Liver (tissue), 3 donors: ENCODE data around the gene GJA10.

ENCODE experiments used
- GABPA ChIP-seq, 2 donors: IDR thresholded peaks in 1 of 2; conservative IDR thresholded peaks in 1 of 2; 2 replicates each; pipeline ENCODE4 v1.6.1; 2016; ENCODE audit warnings: antibody characterized with exemption in 2 of 2, mild to moderate bottlenecking in 1 of 2, moderate library complexity in 1 of 2
- TF ChIP-seq, protein P1 (sequence below): fragments of 150-350 bp; IDR thresholded peaks from 2 replicates; pipeline ENCODE4 v1.5.1; 2017; ENCODE audit warnings: improper control_type of control experiment, low read depth, low read length; ENCODE audit not compliant: missing input control
- donor health status: healthy.
- donor health status: healthy.

- TF ChIP-seq, protein P1, sequence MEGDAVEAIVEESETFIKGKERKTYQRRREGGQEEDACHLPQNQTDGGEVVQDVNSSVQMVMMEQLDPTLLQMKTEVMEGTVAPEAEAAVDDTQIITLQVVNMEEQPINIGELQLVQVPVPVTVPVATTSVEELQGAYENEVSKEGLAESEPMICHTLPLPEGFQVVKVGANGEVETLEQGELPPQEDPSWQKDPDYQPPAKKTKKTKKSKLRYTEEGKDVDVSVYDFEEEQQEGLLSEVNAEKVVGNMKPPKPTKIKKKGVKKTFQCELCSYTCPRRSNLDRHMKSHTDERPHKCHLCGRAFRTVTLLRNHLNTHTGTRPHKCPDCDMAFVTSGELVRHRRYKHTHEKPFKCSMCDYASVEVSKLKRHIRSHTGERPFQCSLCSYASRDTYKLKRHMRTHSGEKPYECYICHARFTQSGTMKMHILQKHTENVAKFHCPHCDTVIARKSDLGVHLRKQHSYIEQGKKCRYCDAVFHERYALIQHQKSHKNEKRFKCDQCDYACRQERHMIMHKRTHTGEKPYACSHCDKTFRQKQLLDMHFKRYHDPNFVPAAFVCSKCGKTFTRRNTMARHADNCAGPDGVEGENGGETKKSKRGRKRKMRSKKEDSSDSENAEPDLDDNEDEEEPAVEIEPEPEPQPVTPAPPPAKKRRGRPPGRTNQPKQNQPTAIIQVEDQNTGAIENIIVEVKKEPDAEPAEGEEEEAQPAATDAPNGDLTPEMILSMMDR, result no peak
- no peak for TF ChIP-seq GABPA (IDR thresholded peaks at IDR 0.05 in 1 of 2, conservative IDR thresholded peaks at IDR 0.05 in 1 of 2)
These were observed 46.9 kb downstream of the GJA10 start for GRCh38 chr6:89941031-89941762.
